ENCODE results near the gene GSK3B. TPM values are rescaled to one million over a fixed set of nuclear protein-coding genes. Genes with fewer than 3 reads are reported as not detected.

GSK3B gene
- total RNA-seq, 1 experiment from 2014 or later, result 67.1 TPM

GRCh38 chr3:119776304-119776703, 317.9 kb downstream of the GSK3B start:
- no peak for DNase-seq
- no peak overlapping the region for H2AFZ ChIP-seq (ENCODE audit: low read length)
- no peak overlapping the region for H3K4me3 ChIP-seq (ENCODE audit: low read length)
- no peaks in the 10 kb centered on the region for H3K79me2 ChIP-seq (ENCODE audit: low read length)
- H3K9ac ChIP-seq (ENCODE audit: low read length), result no peak overlapping the region
- H3K9me3 ChIP-seq (ENCODE audit: low read length), result no peaks in the 10 kb centered on the region
- no peak overlapping the region for H3K27ac ChIP-seq (ENCODE audit: low read length)
- H3K36me3 ChIP-seq (ENCODE audit: insufficient read depth, low read length), result no peaks in the 10 kb centered on the region
- no peaks in the 10 kb centered on the region for H3K9me2 ChIP-seq (replicated peaks; ENCODE audit: insufficient read depth, low read length)
- H3K27me3 ChIP-seq (ENCODE audit: low read length), result no peaks in the 10 kb centered on the region
- H3K4me1 ChIP-seq (ENCODE audit: low read length), result no peaks in the 10 kb centered on the region
- H3K4me2 ChIP-seq (ENCODE audit: low read depth, low read length, poor library complexity, severe bottlenecking), result no peak overlapping the region
- H4K20me1 ChIP-seq (ENCODE audit: insufficient read depth, low read depth, low read length), result no peaks in the 10 kb centered on the region

- no peaks in the 10 kb centered on the region for H3K79me2 ChIP-seq (ENCODE audit: low read length)
- DNase-seq, result no peak
- no peaks in the 10 kb centered on the region for H3K36me3 ChIP-seq (ENCODE audit: insufficient read depth, low read length)
- H3K4me3 ChIP-seq (ENCODE audit: low read length), result no peak overlapping the region
- H3K4me1 ChIP-seq (ENCODE audit: low read length), result no peaks in the 10 kb centered on the region
- H3K27ac ChIP-seq (ENCODE audit: low read length), result no peak overlapping the region
- no peak overlapping the region for H2AFZ ChIP-seq (ENCODE audit: low read length)
- H3K4me2 ChIP-seq (ENCODE audit: low read depth, low read length, poor library complexity, severe bottlenecking), result no peak overlapping the region
- H3K27me3 ChIP-seq (ENCODE audit: low read length), result no peaks in the 10 kb centered on the region
- no peaks in the 10 kb centered on the region for H3K9me3 ChIP-seq (ENCODE audit: low read length)
- H3K9me2 ChIP-seq (replicated peaks; ENCODE audit: insufficient read depth, low read length), result no peaks in the 10 kb centered on the region
- no peaks in the 10 kb centered on the region for H4K20me1 ChIP-seq (ENCODE audit: insufficient read depth, low read depth, low read length)
- H3K9ac ChIP-seq (ENCODE audit: low read length), result no peak overlapping the region
Measured at GRCh38 chr3:119774444-119774843, 319.8 kb downstream of the GSK3B start.

Small RNA genes within 50 kb of the gene (small RNA-seq; reads per million reads assigned to genes)
- gene RN7SL397P (not detected), gene RN7SL762P (not detected)

Other genes with a start within 250 kb of the GSK3B start
- gene GPR156, start 190.8 kb upstream of the GSK3B start, total RNA-seq (2014; rRNA removed; shearing (Covaris generic); ENCODE audit: low replicate concordance), result not detected in 2 replicates

Data from Karpas-422 (cell line).